SU-DHL-6 (cell line): ENCODE measurements around the gene LNX1.

ENCODE experiments used
- EZH2phosphoT487 ChIP-seq: fragments of 200-600 bp; sonication (generic), shearing (Covaris generic); conservative IDR thresholded peaks from 2 replicates; pipeline ENCODE4 v1.6.1; 2018; ENCODE audit warnings: mild to moderate bottlenecking, antibody characterized with exemption, low read length, moderate library complexity, mixed read lengths
- TF ChIP-seq, protein P1 (sequence below): fragments of 200-600 bp; sonication (generic); IDR thresholded peaks from one replicate; pipeline ENCODE4 v1.5.1; 2017; ENCODE audit warnings: antibody characterized with exemption, mild to moderate bottlenecking, low read length, moderate library complexity; ENCODE audit not compliant: insufficient read depth, poor library complexity, severe bottlenecking

GRCh38 chr4:53531585-53532224 lies 59.6 kb downstream of the LNX1 start:
- TF ChIP-seq, protein P1, sequence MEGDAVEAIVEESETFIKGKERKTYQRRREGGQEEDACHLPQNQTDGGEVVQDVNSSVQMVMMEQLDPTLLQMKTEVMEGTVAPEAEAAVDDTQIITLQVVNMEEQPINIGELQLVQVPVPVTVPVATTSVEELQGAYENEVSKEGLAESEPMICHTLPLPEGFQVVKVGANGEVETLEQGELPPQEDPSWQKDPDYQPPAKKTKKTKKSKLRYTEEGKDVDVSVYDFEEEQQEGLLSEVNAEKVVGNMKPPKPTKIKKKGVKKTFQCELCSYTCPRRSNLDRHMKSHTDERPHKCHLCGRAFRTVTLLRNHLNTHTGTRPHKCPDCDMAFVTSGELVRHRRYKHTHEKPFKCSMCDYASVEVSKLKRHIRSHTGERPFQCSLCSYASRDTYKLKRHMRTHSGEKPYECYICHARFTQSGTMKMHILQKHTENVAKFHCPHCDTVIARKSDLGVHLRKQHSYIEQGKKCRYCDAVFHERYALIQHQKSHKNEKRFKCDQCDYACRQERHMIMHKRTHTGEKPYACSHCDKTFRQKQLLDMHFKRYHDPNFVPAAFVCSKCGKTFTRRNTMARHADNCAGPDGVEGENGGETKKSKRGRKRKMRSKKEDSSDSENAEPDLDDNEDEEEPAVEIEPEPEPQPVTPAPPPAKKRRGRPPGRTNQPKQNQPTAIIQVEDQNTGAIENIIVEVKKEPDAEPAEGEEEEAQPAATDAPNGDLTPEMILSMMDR: no peak
- no peak for TF ChIP-seq EZH2phosphoT487
